H1 (cell line): Measurements from ENCODE around the gene GPANK1. TPM values are rescaled to one million over a fixed set of nuclear protein-coding genes. Genes with fewer than 3 reads are reported as not detected.

Experiments used
- ASH2L ChIP-seq: fragments of 200-600, 300-600 bp; sonication (generic); IDR thresholded peaks from one replicate; pipeline ENCODE4 v1.7.1; 2017; ENCODE audit warnings: low read length
- CEBPB ChIP-seq: IDR thresholded peaks from 2 replicates; pipeline ENCODE4 v1.6.1; 2012; ENCODE audit warnings: low read depth, low read length
- CREB1 ChIP-seq: IDR thresholded peaks from 2 replicates; pipeline ENCODE4 v1.6.1; 2012; ENCODE audit warnings: inconsistent platforms
- CTBP2 ChIP-seq: IDR thresholded peaks from 2 replicates; pipeline ENCODE4 v1.7.0; 2011; ENCODE audit warnings: borderline replicate concordance, mild to moderate bottlenecking, moderate library complexity, mixed read lengths, low read length; ENCODE audit not compliant: insufficient read depth, insufficient read length
- EGR1 ChIP-seq: IDR thresholded peaks from 2 replicates; pipeline ENCODE4 v1.6.1; 2011; ENCODE audit warnings: low read depth, low read length, borderline replicate concordance
- GTF2F1 ChIP-seq: IDR thresholded peaks from 2 replicates; pipeline ENCODE4 v1.6.1; 2012; ENCODE audit warnings: low read depth, low read length, improper control_type of control experiment, borderline replicate concordance
- KDM4A ChIP-seq: IDR thresholded peaks from one replicate; pipeline ENCODE4 v1.7.1; 2012; ENCODE audit warnings: low read depth, mild to moderate bottlenecking, moderate library complexity, low read length, inconsistent platforms; ENCODE audit not compliant: severe bottlenecking
- MAFK ChIP-seq: IDR thresholded peaks from 2 replicates; pipeline ENCODE4 v1.6.1; 2012; ENCODE audit warnings: low read depth, mild to moderate bottlenecking, improper control_type of control experiment, low read length
- MAX ChIP-seq: IDR thresholded peaks from 2 replicates; pipeline ENCODE4 v1.6.1; 2012; ENCODE audit warnings: inconsistent platforms
- NANOG ChIP-seq: IDR thresholded peaks from 2 replicates; pipeline ENCODE4 v1.6.1; 2011; ENCODE audit warnings: low read length, low read depth, mild to moderate bottlenecking, inconsistent platforms; ENCODE audit not compliant: insufficient read depth, poor library complexity, severe bottlenecking
- PHF8 ChIP-seq: fragments of 200-600 bp; sonication (generic); conservative IDR thresholded peaks from 2 replicates; pipeline ENCODE4 v1.7.1; 2012; ENCODE audit warnings: low read depth, mild to moderate bottlenecking, inconsistent platforms, low read length, moderate library complexity
- POLR2AphosphoS5 ChIP-seq: IDR thresholded peaks from 2 replicates; pipeline ENCODE4 v1.6.1; 2011; ENCODE audit warnings: low read depth, low read length
- RAD21 ChIP-seq, 2 experiments: IDR thresholded peaks in 1 of 2; conservative IDR thresholded peaks in 1 of 2; 2 replicates each; pipeline ENCODE4 v1.6.1; 2011; ENCODE audit warnings: low read depth in 2 of 2, low read length in 2 of 2, improper control_type of control experiment in 1 of 2, inconsistent platforms in 1 of 2, mild to moderate bottlenecking in 1 of 2, moderate library complexity in 1 of 2
- RFX5 ChIP-seq: IDR thresholded peaks from 2 replicates; pipeline ENCODE4 v1.6.1; 2011; ENCODE audit warnings: low read depth, low read length, improper control_type of control experiment, borderline replicate concordance
- SAP30 ChIP-seq: fragments of 300-600 bp; sonication (generic); IDR thresholded peaks from 2 replicates; pipeline ENCODE4 v1.7.1; 2012; ENCODE audit warnings: low read length, moderate library complexity, mild to moderate bottlenecking, inconsistent platforms; ENCODE audit not compliant: insufficient read depth, insufficient replicate concordance
- SP4 ChIP-seq: IDR thresholded peaks from 2 replicates; pipeline ENCODE4 v1.6.1; 2012; ENCODE audit warnings: low read length, inconsistent platforms
- TAF1 ChIP-seq: IDR thresholded peaks from 2 replicates; pipeline ENCODE4 v1.6.1; 2011; ENCODE audit warnings: mild to moderate bottlenecking, low read depth, low read length
- TBP ChIP-seq: IDR thresholded peaks from 2 replicates; pipeline ENCODE4 v1.6.1; 2011; ENCODE audit warnings: low read depth, low read length, improper control_type of control experiment
- TEAD4 ChIP-seq: IDR thresholded peaks from 2 replicates; pipeline ENCODE4 v1.6.1; 2012; ENCODE audit warnings: low read depth, low read length, inconsistent platforms, mixed read lengths
- USF2 ChIP-seq: IDR thresholded peaks from 2 replicates; pipeline ENCODE4 v1.6.1; 2011; ENCODE audit warnings: low read length, improper control_type of control experiment
- polyA plus RNA-seq, 7 experiments: library from polyadenylated mRNA; depleted of rRNA in 3 of 7; stranded (reverse) in 5 of 7; unstranded in 2 of 7; fragments of >200 nt in 5 of 7; fragments of 200-250 nt in 2 of 7; gene quantifications; 1 replicate in 5 of 7; 2 replicates in 1 of 7; 4 replicates in 1 of 7; pipeline versions ENCODE4 v1.2.1 to v1.2.3, GENCODE V29; 2011 to 2013; ENCODE audit warnings: missing spikeins in 2 of 7, mixed read lengths in 2 of 7
- total RNA-seq: library from RNA; stranded (reverse); fragmentation: NEBNext Ultra II Directional; extraction: Animal tissue kit (Norgen Biotek cat#: 25700); gene quantifications from 2 replicates; pipeline ENCODE4 v1.2.1, GENCODE V29; 2021
- TF ChIP-seq, protein P1 (sequence below): IDR thresholded peaks from 2 replicates; pipeline ENCODE4 v1.6.1; 2012; ENCODE audit warnings: low read length, inconsistent platforms

The GPANK1 gene
- total and polyA plus RNA-seq, 2 of the 8 experiments (the other 6 are each of a cell fraction or from before 2014, with no cell fraction given): 24.5 to 30.2 TPM

DNA sequence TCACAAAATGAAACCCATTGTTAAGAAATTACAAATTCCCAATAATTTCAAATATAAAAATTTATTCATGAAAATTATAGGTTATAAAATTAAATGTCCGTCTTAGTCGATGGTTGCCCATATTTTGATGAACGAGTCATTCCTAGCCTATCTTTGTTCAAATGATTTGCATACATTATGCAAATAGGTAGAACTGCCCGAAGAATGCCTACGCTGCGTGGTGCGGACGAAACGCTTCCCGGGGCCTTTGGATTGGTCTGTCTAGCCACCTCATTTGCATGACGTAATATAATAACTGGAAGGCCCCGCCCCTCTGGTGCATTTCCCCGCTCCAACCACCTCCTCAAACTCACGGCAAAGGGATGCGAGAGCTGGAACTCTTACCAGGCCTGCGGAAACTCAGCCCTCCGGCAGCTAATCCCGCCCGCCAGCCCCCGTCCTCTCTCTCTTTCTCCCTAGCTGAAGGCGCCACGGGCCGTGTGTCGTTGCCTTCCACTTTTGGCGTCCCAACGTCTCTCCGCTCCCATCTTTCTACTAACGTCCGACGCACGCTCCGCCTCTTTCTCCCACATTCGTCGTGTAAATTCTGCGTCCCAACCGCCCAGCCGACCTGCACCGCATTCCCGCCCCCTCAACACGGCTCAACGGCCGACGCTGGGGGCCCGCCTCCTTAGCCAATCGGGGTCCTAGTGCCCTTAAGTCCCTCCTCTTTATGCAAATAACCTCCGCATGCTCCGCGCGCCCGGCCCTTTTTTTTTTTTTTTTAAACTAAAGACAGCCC, 44.8 kb downstream of the GPANK1 start (continued):
- TF ChIP-seq TEAD4: peak; percentile 83; the same call in 1 of the 2 replicates
- peak; percentile 90 for TF ChIP-seq SP4
- TF ChIP-seq CTBP2: no peak
- no peak for TF ChIP-seq SAP30
- no peak for TF ChIP-seq RAD21 (IDR thresholded peaks at IDR 0.05 in 1 of 2, conservative IDR thresholded peaks at IDR 0.05 in 1 of 2; ENCODE audit: low read depth in 2 of 2, low read length in 2 of 2)
- peak; percentile 9 for TF ChIP-seq ASH2L
- no peak for TF ChIP-seq NANOG
- TF ChIP-seq, protein P1, sequence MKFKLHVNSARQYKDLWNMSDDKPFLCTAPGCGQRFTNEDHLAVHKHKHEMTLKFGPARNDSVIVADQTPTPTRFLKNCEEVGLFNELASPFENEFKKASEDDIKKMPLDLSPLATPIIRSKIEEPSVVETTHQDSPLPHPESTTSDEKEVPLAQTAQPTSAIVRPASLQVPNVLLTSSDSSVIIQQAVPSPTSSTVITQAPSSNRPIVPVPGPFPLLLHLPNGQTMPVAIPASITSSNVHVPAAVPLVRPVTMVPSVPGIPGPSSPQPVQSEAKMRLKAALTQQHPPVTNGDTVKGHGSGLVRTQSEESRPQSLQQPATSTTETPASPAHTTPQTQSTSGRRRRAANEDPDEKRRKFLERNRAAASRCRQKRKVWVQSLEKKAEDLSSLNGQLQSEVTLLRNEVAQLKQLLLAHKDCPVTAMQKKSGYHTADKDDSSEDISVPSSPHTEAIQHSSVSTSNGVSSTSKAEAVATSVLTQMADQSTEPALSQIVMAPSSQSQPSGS: peak; percentile 93; the same call in 1 of the 2 replicates
- peak; percentile 87 for TF ChIP-seq MAX
- TF ChIP-seq CREB1: peak; percentile 94
- TF ChIP-seq RFX5: no peak
- no peak for TF ChIP-seq USF2
- TF ChIP-seq KDM4A: peak; percentile 70
- no peak for TF ChIP-seq CEBPB
- peak; percentile 89; the same call in 1 of the 2 replicates for TF ChIP-seq TBP
- TF ChIP-seq PHF8: peak; percentile 95
- TF ChIP-seq POLR2AphosphoS5: peak; percentile 97
- TF ChIP-seq GTF2F1: peak; percentile 65; the same call in 1 of the 2 replicates
- TF ChIP-seq EGR1: peak; percentile 83
- no peak for TF ChIP-seq MAFK
- peak; percentile 87 for TF ChIP-seq TAF1
